ENCODE measurements around the gene TOMM20.
A peak's percentile ranks its signal among the peaks of the same experiment; 100 is the strongest.
"Not testable (repeated sequence)": the region's sequence is repeated elsewhere in the genome, so short reads cannot be mapped to it uniquely, and the experiment has no call there.

The TOMM20 gene

GRCh38 chr1:235100194-235100772 lies 28.4 kb downstream of the TOMM20 start:
- no peak for DNase-seq

- no peak for DNase-seq
Measured at GRCh38 chr1:235098991-235099390, 29.6 kb downstream of the TOMM20 start.

- DNase-seq = no peak
Measured at GRCh38 chr1:235098547-235098946, 30.1 kb downstream of the TOMM20 start.

- DNase-seq = not testable (repeated sequence)
Measured at GRCh38 chr1:235097501-235097900, 31.1 kb downstream of the TOMM20 start.

GRCh38 chr1:235095938-235096562 lies 32.6 kb downstream of the TOMM20 start:
- no peak for DNase-seq

GRCh38 chr1:235093696-235094592 lies 34.7 kb downstream of the TOMM20 start:
- DNase-seq = peak; percentile 71

- no peak for DNase-seq
Measured at GRCh38 chr1:235093013-235093695, 35.5 kb downstream of the TOMM20 start.

- DNase-seq = not testable (repeated sequence)
Measured at GRCh38 chr1:235092415-235092814, 36.2 kb downstream of the TOMM20 start.

GRCh38 chr1:235092045-235092406 lies 36.6 kb downstream of the TOMM20 start:
- not testable (repeated sequence) for DNase-seq

- not testable (repeated sequence) for DNase-seq
Measured at GRCh38 chr1:235091319-235092044, 37.2 kb downstream of the TOMM20 start.

- DNase-seq = no peak
Measured at GRCh38 chr1:235090406-235091069, 38.1 kb downstream of the TOMM20 start.

GRCh38 chr1:235088907-235089306 lies 39.7 kb downstream of the TOMM20 start:
- no peak for DNase-seq

GRCh38 chr1:235088430-235088829 lies 40.2 kb downstream of the TOMM20 start:
- DNase-seq = no peak

GRCh38 chr1:235087906-235088305 lies 40.7 kb downstream of the TOMM20 start:
- no peak for DNase-seq

- not testable (repeated sequence) for DNase-seq
Measured at GRCh38 chr1:235085411-235086117, 43.1 kb downstream of the TOMM20 start.

GRCh38 chr1:235080788-235081187 lies 47.8 kb downstream of the TOMM20 start:
- not testable (repeated sequence) for DNase-seq

GRCh38 chr1:235080297-235080657 lies 48.4 kb downstream of the TOMM20 start:
- DNase-seq = not testable (repeated sequence)

GRCh38 chr1:235079443-235080296 lies 49.0 kb downstream of the TOMM20 start:
- DNase-seq = no peak

- DNase-seq = no peak
Measured at GRCh38 chr1:235078480-235079381, 49.9 kb downstream of the TOMM20 start.
